Measurements from ENCODE around the gene QDPR.
"Not testable (repeated sequence)": the region's sequence is repeated elsewhere in the genome, so short reads cannot be mapped to it uniquely, and the experiment has no call there.

QDPR gene

GRCh38 chr4:17491196-17491595, 20.7 kb downstream of the QDPR start:
- DNase-seq (ENCODE audit: low spot score) = no peak

GRCh38 chr4:17490575-17491059, 21.3 kb downstream of the QDPR start:
- no peak for DNase-seq (ENCODE audit: low spot score)

- no peak for DNase-seq (ENCODE audit: low spot score)
Measured at GRCh38 chr4:17489721-17490120, 22.2 kb downstream of the QDPR start.

- no peak for DNase-seq (ENCODE audit: low spot score)
Measured at GRCh38 chr4:17489123-17489522, 22.8 kb downstream of the QDPR start.

GRCh38 chr4:17482716-17483115, 29.2 kb downstream of the QDPR start:
- peak; percentile 52 for DNase-seq (ENCODE audit: low spot score)

GRCh38 chr4:17480955-17481354, 30.9 kb downstream of the QDPR start:
- no peak for DNase-seq (ENCODE audit: low spot score)

- DNase-seq (ENCODE audit: low spot score) = no peak
Measured at GRCh38 chr4:17480210-17480927, 31.5 kb downstream of the QDPR start.

GRCh38 chr4:17477774-17478472, 34.0 kb downstream of the QDPR start:
- no peak for DNase-seq (ENCODE audit: low spot score)

GRCh38 chr4:17476853-17477252, 35.0 kb downstream of the QDPR start:
- DNase-seq (ENCODE audit: low spot score) = no peak

GRCh38 chr4:17475481-17475880, 36.4 kb downstream of the QDPR start:
- DNase-seq (ENCODE audit: low spot score) = no peak

GRCh38 chr4:17469931-17470674, 41.8 kb downstream of the QDPR start:
- DNase-seq (ENCODE audit: low spot score) = peak; percentile 50

- DNase-seq (ENCODE audit: low spot score) = no peak
Measured at GRCh38 chr4:17468619-17469221, 43.2 kb downstream of the QDPR start.

GRCh38 chr4:17463606-17464005, 48.3 kb downstream of the QDPR start:
- no peak for DNase-seq (ENCODE audit: low spot score)

GRCh38 chr4:17450269-17450804, 61.6 kb downstream of the QDPR start:
- no peak for DNase-seq (ENCODE audit: low spot score)

GRCh38 chr4:17448689-17449088, 63.2 kb downstream of the QDPR start:
- DNase-seq (ENCODE audit: low spot score) = no peak

GRCh38 chr4:17447675-17448298, 64.1 kb downstream of the QDPR start:
- DNase-seq (ENCODE audit: low spot score) = peak; percentile 40

- no peak for DNase-seq (ENCODE audit: low spot score)
Measured at GRCh38 chr4:17447056-17447455, 64.8 kb downstream of the QDPR start.

- DNase-seq (ENCODE audit: low spot score) = not testable (repeated sequence)
Measured at GRCh38 chr4:17442477-17442876, 69.4 kb downstream of the QDPR start.

GRCh38 chr4:17437396-17437795, 74.5 kb downstream of the QDPR start:
- no peak for DNase-seq (ENCODE audit: low spot score)

GRCh38 chr4:17436750-17437090, 75.2 kb downstream of the QDPR start:
- no peak for DNase-seq (ENCODE audit: low spot score)

Data from COLO829 (cell line).